Stimulated activated CD4-positive, alpha-beta T cell treated with anti-CD3 and anti-CD28 coated beads, Interleukin-2, amount 100 ng/mL, for 4 hours (primary cell): ENCODE measurements around the gene FOLR3.
"Not testable (repeated sequence)": the region's sequence is repeated elsewhere in the genome, so short reads cannot be mapped to it uniquely, and the experiment has no call there.

Experiments used
- DNase-seq: peaks from one replicate; pipeline ENCODE4 v3.0.0-alpha.2; 2020; ENCODE audit warnings: low read depth

Gene FOLR3

GRCh38 chr11:72162891-72163492, 27.5 kb downstream of the FOLR3 start:
- DNase-seq, result no peak

GRCh38 chr11:72164187-72164586, 28.7 kb downstream of the FOLR3 start:
- not testable (repeated sequence) for DNase-seq

GRCh38 chr11:72169046-72169555, 33.6 kb downstream of the FOLR3 start:
- DNase-seq, result not testable (repeated sequence)

DNA sequence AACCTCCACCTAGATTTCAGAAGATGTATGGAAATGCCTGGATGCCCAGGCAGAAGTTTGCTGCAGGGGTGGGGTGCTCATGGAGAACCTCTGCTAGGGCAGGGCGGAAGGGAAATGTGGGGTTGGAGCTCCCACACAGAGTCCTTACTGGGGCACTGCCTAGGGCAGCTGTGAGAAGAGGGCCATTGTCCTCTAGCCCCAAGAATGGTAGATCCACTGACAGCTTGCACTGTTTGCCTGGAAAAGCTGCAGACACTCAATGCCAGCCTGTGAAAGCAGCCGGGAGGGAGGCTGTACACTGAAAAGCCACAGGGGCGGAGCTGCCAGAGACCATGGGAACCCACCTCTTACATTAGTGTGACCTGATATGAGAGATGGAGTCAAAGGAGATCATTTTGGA, 34.2 kb downstream of the FOLR3 start:
- DNase-seq, result not testable (repeated sequence)

- DNase-seq, result not testable (repeated sequence)
These were observed 36.5 kb downstream of the FOLR3 start for GRCh38 chr11:72172043-72172442.

GRCh38 chr11:72173291-72173690, 37.8 kb downstream of the FOLR3 start:
- DNase-seq, result no peak

DNA sequence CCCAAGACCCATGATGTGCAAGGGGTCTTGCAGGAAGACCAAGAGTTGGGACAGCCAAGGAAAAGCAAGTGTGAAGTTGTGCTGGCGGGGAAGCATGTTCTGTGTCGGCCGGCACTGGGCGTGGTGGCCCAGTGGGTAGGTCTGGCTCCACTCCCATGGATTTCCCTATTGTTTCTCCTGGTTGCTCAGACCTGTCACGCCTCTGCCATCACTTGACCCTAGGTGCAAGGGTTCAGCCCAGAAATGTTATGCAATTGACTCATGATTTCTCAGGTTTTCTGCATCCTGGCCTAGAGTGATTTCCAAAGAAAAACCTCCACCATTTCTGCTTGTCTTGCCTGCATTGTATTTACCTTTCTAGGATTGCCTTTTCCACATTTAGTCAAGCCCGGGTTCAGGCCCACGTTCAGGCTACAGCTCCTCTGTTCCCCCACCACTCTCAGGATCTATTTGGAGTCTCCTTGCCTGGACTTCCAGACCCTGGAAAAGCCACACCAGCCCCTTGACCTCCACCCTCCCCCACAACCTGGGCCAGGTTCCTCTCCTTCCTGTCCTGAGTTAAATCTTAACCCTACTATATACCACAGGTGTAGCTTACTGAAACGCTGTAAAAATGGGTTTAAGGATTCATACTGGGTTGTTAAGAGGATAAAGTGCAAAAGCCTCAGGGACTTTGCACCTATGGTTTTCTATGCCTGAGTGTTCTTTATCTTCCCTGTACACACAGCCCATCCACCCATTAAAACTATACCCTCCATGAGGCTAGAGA, 39.0 kb downstream of the FOLR3 start:
- DNase-seq, result no peak

- no peak for DNase-seq
These were observed 42.1 kb downstream of the FOLR3 start for GRCh38 chr11:72177656-72178055.

DNA sequence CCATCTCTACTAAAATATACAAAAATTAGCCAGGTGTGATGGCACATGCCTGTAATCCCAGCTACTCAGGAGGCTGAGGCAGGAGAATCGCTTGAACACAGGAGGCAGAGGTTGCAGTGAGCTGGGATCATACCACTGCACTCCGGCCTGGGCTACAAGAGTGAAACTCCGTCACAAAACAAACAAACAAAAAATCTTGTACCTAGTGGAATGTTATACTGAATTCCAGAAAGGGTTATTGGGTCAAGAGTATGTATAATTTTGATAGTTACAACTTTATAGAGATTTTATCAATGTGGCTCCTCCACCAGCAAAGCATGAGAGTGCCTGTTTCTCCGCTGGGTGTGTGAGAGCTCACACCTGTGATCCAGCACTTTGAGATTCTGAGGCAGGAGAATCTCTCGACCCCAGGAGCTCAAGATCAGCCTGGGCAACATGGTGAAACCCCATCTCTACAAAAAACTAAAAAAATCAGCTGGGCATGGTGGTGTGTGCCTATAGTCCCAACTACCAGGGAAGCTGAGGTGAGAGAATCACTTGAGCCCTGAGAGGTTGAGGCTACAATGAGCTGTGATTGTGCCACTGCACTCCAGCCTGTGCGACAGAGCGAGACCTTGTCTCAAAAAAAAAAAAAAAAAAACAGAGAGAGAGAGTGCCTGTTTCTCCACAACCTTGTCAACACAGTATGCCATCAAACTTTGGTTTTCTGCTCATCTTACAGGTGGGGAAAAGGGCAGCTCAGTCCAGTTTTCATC, 43.7 kb downstream of the FOLR3 start:
- no peak for DNase-seq

GRCh38 chr11:72179804-72180396, 44.4 kb downstream of the FOLR3 start:
- no peak for DNase-seq

DNA sequence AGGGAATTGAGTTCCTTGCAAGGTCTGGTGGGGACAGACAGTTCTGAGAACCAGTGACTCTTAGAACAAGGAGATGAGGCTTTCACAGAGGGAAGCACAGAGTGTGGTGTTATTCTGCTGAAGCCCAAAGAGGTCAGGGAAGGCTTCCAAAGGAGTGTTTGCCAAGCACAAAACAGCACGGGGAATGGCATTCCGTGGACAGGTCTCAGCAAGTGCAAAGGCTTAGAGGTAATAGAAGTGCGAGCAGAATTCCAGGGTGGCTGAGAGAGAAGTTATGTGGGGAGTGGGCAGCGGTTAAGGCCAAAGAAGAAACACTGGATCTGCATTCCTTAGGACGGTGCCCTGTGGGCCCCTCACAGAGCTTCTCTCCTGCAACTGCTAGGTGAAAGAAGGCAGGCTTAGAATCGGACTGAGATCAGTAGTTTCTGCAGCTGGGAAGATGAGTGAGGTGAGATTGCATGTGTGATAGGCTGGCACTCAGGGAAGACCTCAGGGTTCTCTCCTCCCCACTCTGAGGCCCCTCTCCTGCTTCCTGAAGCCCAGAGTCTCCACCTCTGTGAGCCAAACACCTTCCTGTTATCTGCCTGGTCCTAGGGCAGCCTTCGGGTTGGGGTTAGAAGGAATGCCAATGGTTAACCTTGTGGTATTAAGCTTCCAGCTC, 45.5 kb downstream of the FOLR3 start:
- DNase-seq, result not testable (repeated sequence)

GRCh38 chr11:72181553-72181958, 46.0 kb downstream of the FOLR3 start:
- DNase-seq, result not testable (repeated sequence)

DNA sequence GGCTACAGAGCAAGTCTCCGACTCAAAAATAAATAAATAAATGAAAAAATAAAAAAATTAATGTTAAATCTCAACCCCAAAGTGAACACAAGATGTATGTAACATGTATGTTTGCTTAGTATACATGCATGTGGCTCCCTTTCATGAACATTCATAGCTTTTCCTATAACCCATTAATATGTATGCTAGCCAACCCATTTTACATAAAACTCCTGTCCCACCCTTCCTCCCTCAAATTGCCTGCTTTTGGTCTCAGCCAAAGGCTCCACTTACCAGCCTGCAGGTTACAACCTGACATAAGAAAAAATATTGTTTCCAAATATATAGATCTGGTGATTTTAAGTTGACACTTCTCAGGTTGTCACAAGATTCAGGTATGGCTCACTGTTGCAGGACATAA, 52.7 kb downstream of the FOLR3 start:
- DNase-seq, result no peak
